Uterus (tissue), 4 donors: ENCODE results near the gene RBBP8NL. TPM values are rescaled to one million over a fixed set of nuclear protein-coding genes. Genes with fewer than 3 reads are reported as not detected.

ENCODE experiments used
- DNase-seq, 2 donors: peaks; one replicate each; pipeline ENCODE4 v3.0.0-alpha.2; 2019 to 2020
- H3K27ac ChIP-seq, 2 donors: fragments of 200-600 bp; sonication (generic); 1 replicate in 1 of 2; 2 replicates in 1 of 2; pipeline ENCODE4 v1.5.1; 2016 to 2018
- H3K27me3 ChIP-seq, 2 donors: fragments of 200-600 bp; sonication (generic); one replicate each; pipeline ENCODE4 v1.5.1; 2018 to 2019; ENCODE audit warnings: control low read depth in 1 of 2
- H3K36me3 ChIP-seq, 2 donors: fragments of 200-600 bp; sonication (generic); one replicate each; pipeline ENCODE4 v1.5.1; 2019; ENCODE audit warnings: control low read depth in 1 of 2
- H3K4me1 ChIP-seq, 2 donors: fragments of 200-600 bp; sonication (generic); one replicate each; pipeline ENCODE4 v1.5.1; 2018 to 2019; ENCODE audit warnings: control low read depth in 1 of 2
- H3K4me3 ChIP-seq, 2 donors: fragments of 200-600 bp; sonication (generic); 1 replicate in 1 of 2; 2 replicates in 1 of 2; pipeline ENCODE4 v1.5.1; 2018 to 2019; ENCODE audit warnings: mild to moderate bottlenecking in 1 of 2
- H3K9me3 ChIP-seq, 2 donors: fragments of 200-600 bp; sonication (generic); one replicate each; pipeline ENCODE4 v1.5.1; 2019; ENCODE audit warnings: control low read depth in 1 of 2
- CTCF ChIP-seq, 4 experiments: fragments of 200-600 bp in 2 of 4; fragments of 450-650 bp in 2 of 4; sonication (generic) in 2 of 4; IDR thresholded peaks; one replicate each; pipeline ENCODE4 v1.5.1; 2016 to 2019; ENCODE audit warnings: antibody characterized with exemption in 4 of 4, mild to moderate bottlenecking in 2 of 4, moderate library complexity in 1 of 4
- POLR2A ChIP-seq, 2 donors: fragments of 450-650 bp; IDR thresholded peaks; one replicate each; pipeline ENCODE4 v1.6.1; 2016; ENCODE audit warnings: antibody characterized with exemption in 2 of 2, mild to moderate bottlenecking in 1 of 2, moderate library complexity in 1 of 2
- intact Hi-C: fragments of 100-400 bp; cut with DNase I; formaldehyde crosslinking; loops from one replicate; pipeline ENCODE4 v1.15.1; 2023; ENCODE audit warnings: low total_unique reads
- total RNA-seq, 4 donors: library from RNA; depleted of rRNA in 3 of 4; stranded (reverse); fragments of >200 nt in 3 of 4; gene quantifications; one replicate each; pipeline versions ENCODE4 v1.1.0 to v1.2.4, GENCODE V29; 2014 to 2023
- donor health status: DM: yes; HTN: yes; CAD: no.

The RBBP8NL gene
- total RNA-seq, 4 donors from 2014 or later = 0.35 TPM; not detected in 3

- Histone ChIP-seq H3K27me3 (no peaks in the 10 kb centered on the region), H3K27ac (peak overlapping the region in 1 of 2 donors; percentile 63), H3K4me1 (peaks cover 5 to 36% of the 10 kb centered on the region in 2 donors), H3K36me3 (no peaks in the 10 kb centered on the region), H3K4me3 (no peak overlapping the region), H3K9me3 (no peaks in the 10 kb centered on the region)
- no peak for TF ChIP-seq POLR2A (IDR thresholded peaks at IDR 0.05)
- TF ChIP-seq CTCF (IDR thresholded peaks at IDR 0.05) = no peak
- no peak for DNase-seq
- intact Hi-C loops = no loop called here
Measured at GRCh38 chr20:62371588-62372041, 55.7 kb downstream of the RBBP8NL start.

- TF ChIP-seq CTCF (IDR thresholded peaks at IDR 0.05) = no peak
- no peak for TF ChIP-seq POLR2A (IDR thresholded peaks at IDR 0.05)
- peak overlapping the region; percentile 83 to 84 for H3K27ac ChIP-seq
- DNase-seq = no peak
- H3K36me3 ChIP-seq = no peaks in the 10 kb centered on the region
- H3K4me3 ChIP-seq = no peak overlapping the region
- intact Hi-C loops = no loop called here
- H3K4me1 ChIP-seq = peaks cover 5 to 31% of the 10 kb centered on the region in 2 donors
- H3K27me3 ChIP-seq = no peaks in the 10 kb centered on the region
- H3K9me3 ChIP-seq = no peaks in the 10 kb centered on the region
Measured at GRCh38 chr20:62370807-62371587, 56.3 kb downstream of the RBBP8NL start.

- Histone ChIP-seq H3K4me1 (peaks cover 5 to 34% of the 10 kb centered on the region in 2 donors), H3K36me3 (no peaks in the 10 kb centered on the region), H3K9me3 (no peaks in the 10 kb centered on the region), H3K4me3 (no peak overlapping the region), H3K27me3 (no peaks in the 10 kb centered on the region), H3K27ac (peak overlapping the region; percentile 83 to 84)
- TF ChIP-seq CTCF (IDR thresholded peaks at IDR 0.05) = no peak
- no peak for TF ChIP-seq POLR2A (IDR thresholded peaks at IDR 0.05)
- DNase-seq = no peak
- intact Hi-C loops = no loop called here
Measured at GRCh38 chr20:62370115-62370806, 57.1 kb downstream of the RBBP8NL start.

- H3K27ac ChIP-seq = peak overlapping the region; percentile 83 to 84
- intact Hi-C loops = no loop called here
Measured at GRCh38 chr20:62369815-62370114, 57.6 kb downstream of the RBBP8NL start.

More at GRCh38 chr20:62369815-62370114, 57.6 kb downstream of the RBBP8NL start:
- TF ChIP-seq POLR2A (IDR thresholded peaks at IDR 0.05) (no peak), CTCF (IDR thresholded peaks at IDR 0.05) (no peak)
- H3K4me3 ChIP-seq = no peak overlapping the region
- H3K4me1 ChIP-seq = peaks cover 5 to 37% of the 10 kb centered on the region in 2 donors
- H3K36me3 ChIP-seq = no peaks in the 10 kb centered on the region
- H3K27me3 ChIP-seq = no peaks in the 10 kb centered on the region
- no peaks in the 10 kb centered on the region for H3K9me3 ChIP-seq
- DNase-seq = no peak
